Erythroblast (primary cell): ENCODE data around the gene GGACT.

Source experiments
- GATA1 ChIP-seq: IDR thresholded peaks from 2 replicates; pipeline ENCODE4 v1.6.1; 2011; ENCODE audit warnings: low read depth, mild to moderate bottlenecking, control low read depth, low read length, moderate library complexity
- POLR2A ChIP-seq: IDR thresholded peaks from 2 replicates; pipeline ENCODE4 v1.6.1; 2011; ENCODE audit warnings: mild to moderate bottlenecking, low read length

DNA sequence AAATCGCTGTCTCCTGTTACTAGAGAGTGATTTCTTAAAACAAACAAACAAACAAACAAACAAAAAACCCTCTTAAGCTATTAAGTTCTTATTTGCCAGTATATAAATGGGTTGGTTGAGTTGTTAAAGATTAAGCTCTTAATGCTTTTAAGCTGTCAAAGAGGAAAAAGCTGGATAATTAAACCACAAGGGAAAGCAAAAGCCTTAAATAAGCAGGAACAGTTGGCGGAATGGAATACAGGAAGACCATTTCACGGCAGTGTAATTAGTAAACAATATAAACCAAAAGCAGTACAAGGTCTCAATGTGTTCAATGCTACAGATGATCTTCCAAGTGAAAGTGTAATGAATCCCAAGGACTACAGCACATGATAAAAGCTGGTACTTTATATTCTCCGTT is 32.2 kb upstream of the GGACT start:
- no peak for TF ChIP-seq POLR2A
- TF ChIP-seq GATA1 = no peak
